T-helper 1 cell treated with Interleukin-12 subunit alpha and Interleukin-12 subunit beta and Interleukin-4 antibody, amounts not matched to agents 30 ng/mL and 1 ng/mL, for 36 hours (primary cell): ENCODE data around the gene CLP1. TPM values are rescaled to one million over a fixed set of nuclear protein-coding genes. Genes with fewer than 3 reads are reported as not detected.

Experiments
- total RNA-seq: library from RNA; stranded (reverse); gene quantifications from 2 replicates; pipeline ENCODE4 v1.2.3, GENCODE V29; 2022

The CLP1 gene
- total RNA-seq, 1 donor from 2014 or later: 19.9 TPM

Other genes with a start within 250 kb of the CLP1 start
- gene SLC43A3, start 230.6 kb upstream of the CLP1 start, total RNA-seq: 52.6 and 54.2 TPM in 2 replicates
- 0.12 and 0.34 TPM in 2 replicates for gene RTN4RL2, start 197.2 kb upstream of the CLP1 start, total RNA-seq
- gene SLC43A1, start 142.1 kb upstream of the CLP1 start, total RNA-seq: 12.9 and 14.1 TPM in 2 replicates
- 54.1 and 60.8 TPM in 2 replicates for gene TIMM10, start 127.0 kb upstream of the CLP1 start, total RNA-seq
- not detected in 2 replicates for gene SMTNL1, start 120.2 kb upstream of the CLP1 start, total RNA-seq
- gene UBE2L6, start 90.1 kb upstream of the CLP1 start, total RNA-seq: 270 and 272 TPM in 2 replicates
- 0.22 and 0.93 TPM in 2 replicates for gene SERPING1, start 60.1 kb upstream of the CLP1 start, total RNA-seq
- gene YPEL4, start 7.8 kb upstream of the CLP1 start, total RNA-seq: 0.44 and 0.78 TPM in 2 replicates
- gene ZDHHC5, start 10.4 kb downstream of the CLP1 start, total RNA-seq: 84.0 and 84.4 TPM in 2 replicates
- gene MED19, start 54.5 kb downstream of the CLP1 start, total RNA-seq: 14.3 and 15.7 TPM in 2 replicates
- 76.5 and 79.2 TPM in 2 replicates for gene TMX2, start 54.8 kb downstream of the CLP1 start, total RNA-seq
- 160 and 175 TPM in 2 replicates for gene SELENOH, start 83.7 kb downstream of the CLP1 start, total RNA-seq
- gene BTBD18, start 94.1 kb downstream of the CLP1 start, total RNA-seq: not detected in 2 replicates
- 10.1 TPM in 2 replicates for gene CTNND1, start 104.0 kb downstream of the CLP1 start, total RNA-seq